Stimulated activated CD4-positive, alpha-beta T cell treated with anti-CD3 and anti-CD28 coated beads, Interleukin-15, amount 100 ng/mL, for 24 hours (primary cell): ENCODE data around the gene BSN.
A peak's percentile ranks its signal among the peaks of the same experiment; 100 is the strongest.

Source experiments
- DNase-seq: peaks from one replicate; pipeline ENCODE4 v3.0.0-alpha.2; 2020

Gene BSN

DNA sequence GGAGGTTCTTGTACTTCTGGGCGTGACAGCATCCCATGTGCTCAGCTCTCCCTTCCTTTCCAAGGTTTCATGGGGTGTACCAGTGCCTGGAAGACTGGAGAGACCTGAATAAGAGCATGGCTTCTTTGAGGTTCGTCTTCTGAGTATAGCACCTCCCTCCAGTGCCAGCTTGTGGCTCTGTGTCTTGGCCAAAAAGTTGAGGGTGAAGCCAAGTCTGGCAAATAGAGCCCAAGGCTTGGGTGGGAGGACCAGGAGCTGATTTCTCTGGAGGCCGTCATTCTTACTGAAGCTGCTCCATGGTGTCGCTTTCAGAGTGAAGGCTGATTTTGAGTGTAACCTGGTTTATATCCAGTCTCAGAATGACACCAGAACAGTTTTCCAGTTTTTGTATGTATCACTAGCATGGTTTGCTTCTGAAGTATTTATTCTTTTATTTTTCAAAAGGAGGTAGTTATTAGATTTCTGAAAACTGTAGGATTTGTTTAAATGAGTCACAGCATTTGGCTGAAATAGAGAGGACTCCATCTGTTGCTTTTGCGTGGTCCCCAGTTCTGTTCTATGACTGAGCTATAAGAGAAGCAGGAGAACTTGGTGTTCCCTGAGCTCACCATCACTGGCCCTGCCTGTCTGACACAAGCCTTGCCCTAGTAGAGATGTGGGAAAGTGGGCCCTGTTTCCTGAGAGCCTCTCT is 47.2 kb downstream of the BSN start:
- no peak for DNase-seq

DNA sequence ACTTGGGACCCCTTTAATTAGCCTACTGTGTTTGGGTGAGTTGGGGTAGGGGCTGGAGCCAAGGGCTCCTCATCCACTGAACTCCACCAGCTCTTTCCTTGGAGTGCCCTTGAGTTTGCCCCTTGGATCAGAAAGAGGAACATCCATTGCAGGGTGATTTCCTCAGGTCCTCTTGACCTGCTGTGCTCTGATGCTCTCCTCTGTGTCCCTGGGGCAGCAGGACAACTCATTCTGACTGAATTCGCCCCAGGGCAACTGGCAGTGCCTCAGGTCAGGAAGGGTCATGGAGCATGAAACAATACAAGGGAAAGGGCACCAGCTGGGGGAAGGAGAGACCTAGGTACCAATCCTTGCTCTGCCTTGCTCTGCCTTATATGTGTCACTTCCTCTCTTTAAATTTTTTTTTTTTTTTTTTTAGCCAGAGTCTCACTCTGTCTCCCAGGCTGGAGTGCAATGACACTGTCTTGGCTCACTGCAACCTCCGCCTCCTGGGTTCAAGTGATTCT is 47.8 kb downstream of the BSN start:
- no peak for DNase-seq

DNA sequence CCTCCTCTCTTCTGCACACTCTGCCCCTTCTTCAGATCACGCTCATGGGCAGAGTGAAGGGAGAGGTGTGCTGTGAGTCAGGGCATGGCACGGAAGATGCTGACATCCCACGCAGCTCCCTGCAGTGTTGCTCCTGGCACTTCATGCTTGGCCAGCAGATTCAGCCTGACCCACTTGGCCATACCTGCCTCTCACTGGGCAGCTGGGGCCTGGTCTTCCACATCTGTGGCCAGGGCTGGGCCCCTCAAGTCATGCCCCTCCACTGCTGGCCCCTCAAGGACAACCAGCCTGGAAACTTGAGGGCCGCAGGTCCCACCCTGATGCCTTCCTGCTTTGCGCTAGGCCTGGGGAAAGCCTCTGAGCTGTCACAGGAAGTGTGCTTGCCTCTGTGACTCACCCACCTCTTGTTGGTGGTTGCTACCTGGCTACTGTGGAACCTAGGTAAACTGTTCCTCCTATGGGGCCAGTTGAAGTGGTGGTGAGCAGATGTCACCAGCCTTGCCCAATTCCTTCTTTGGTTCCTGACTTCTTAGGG is 48.7 kb downstream of the BSN start:
- peak; percentile 68 for DNase-seq

DNA sequence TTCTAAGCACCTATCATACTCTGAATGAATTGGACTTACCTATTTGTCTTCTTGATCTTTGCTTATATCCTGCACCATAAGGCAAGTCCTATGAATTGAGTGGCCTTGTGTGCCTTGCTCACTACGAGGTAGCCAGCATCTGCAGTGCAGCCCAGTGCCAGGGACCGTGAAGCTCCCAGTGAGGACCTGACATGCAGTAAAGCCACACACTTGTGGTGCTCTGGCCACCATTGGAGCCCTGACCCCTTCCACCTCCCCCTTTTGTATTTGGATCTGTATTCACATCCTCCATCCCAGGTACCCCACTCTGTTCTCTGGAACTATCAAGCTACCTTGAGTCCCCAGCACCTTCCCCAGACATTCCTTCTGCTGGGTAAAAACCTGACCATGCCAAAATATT is 52.1 kb downstream of the BSN start:
- DNase-seq: peak; percentile 10

DNA sequence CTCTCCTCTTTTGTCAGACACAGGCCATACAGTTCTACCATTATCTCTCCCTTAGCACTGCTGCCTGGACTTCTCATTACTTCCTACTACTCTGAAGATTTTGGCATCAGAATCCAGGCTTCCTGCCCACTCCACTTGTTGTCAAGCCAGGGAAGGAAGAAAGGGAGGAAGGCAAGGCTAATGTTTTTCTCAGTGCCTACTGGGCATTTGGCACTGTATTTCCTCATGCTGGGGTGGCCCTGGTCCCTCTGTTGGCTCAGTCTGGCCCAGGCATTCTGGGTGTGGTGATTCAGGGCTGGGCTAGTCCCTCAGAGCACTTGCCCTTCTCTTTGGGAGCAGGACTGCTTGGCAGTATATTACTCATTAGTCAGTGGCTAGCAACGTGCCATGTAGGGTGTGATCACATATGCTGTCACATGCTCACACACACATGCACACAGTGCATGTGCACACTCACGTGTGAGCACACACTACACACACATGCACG is 52.9 kb downstream of the BSN start:
- DNase-seq: no peak

DNA sequence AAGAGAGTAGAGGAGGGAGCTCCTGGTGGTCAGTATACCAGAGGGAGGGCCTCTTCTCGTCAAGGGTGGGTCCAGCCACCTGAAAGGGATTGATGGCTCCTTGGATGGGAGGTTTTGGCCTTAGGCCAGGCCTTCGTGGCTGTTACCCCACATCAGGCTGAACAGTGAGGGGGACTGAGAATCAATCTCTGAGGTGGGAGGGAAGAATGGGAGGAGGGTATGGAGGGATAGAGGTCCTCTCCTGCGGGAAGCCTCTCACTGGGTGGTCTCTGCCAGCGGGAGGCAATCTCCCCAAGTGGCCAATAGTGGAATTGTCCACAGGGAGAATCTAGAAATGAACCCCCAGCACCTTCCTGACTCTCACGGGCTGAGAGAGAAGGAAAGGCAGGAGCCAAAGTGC is 53.5 kb downstream of the BSN start:
- no peak for DNase-seq

DNA sequence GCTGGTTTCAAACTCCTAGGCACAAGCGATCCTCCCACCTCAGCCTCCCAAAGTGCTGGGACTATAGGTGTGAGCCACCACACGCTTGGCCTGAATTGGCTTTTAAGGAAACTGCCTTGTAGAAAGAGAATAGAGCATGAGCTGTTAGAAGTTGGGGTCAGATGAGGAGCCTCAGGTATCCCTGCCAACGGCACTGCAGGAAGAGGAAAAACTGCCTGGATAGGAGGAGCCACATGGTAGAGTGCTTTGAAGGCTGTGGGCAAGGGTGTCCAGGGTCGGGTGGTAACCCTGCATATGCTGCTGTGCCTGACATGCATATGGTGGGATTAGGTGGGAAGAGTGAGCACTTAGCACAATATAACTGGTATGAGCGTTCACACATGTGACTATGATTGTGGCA is 55.0 kb downstream of the BSN start:
- no peak for DNase-seq

DNA sequence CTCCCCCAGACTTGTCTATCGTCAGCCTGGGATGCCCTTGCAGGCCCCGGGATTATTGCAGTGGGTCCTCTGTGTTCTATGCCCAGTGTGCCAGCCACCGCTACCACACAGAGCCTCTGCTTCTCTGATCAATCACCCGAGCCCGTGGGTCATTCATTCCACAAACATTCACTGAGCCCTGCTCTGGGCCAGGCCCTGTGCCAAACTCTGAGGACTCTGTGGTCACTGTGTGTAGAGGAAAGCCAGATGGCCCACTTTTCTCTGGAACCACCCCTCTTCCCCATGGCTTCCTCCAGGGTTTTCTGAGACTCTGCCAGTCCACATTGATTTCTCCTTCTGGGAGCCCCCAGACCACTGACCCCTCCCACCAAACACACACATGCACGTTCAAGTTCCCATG is 55.5 kb downstream of the BSN start:
- no peak for DNase-seq

DNA sequence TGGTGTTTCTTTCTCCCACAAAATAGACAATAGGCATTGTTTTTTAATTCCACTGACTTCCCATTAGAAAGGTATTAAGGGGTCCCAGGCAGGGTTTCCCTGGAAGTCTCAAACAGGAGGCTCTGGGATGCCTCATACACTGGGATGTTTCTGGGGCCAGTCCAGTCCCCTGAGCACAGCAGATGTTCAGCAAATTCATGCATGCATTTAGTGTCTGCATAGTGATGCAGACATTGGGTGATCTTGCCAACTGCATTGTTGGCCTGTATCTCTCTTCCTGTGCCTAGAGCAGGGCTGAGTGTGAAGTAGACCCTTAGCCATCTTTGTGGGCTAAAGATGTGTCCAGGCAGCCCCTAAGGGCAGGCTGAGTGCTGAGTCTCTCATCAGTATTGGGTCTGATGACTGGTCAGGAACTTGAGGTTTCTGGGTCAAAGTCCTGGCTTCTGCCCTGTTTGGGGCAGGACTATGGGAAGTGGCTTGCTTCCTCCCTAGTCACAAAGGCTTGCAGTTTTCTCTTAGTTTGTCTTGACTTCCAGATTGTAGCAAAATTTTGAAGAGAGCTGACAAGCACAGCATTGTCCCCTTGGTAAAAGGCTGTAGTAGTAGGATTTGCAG is 56.5 kb downstream of the BSN start:
- no peak for DNase-seq

DNA sequence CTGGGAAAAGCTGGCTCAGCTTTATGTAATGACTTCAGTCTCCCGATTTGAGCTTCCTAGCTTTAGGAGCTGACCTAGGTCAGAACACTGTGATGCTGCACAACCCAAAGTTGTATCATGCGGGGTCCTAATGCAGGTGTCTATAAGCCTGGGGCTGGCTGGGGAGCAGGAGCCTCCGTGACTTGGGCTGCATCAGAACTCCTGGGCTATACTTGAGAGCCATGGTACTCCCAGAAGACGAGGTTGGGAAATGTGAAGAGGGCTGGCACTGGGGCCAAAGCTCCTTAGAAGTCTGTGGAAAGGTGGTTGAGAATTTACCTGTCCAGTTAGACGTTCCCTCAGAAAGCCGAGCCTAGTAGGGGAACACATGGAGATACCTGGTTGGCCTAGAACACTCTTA is 57.0 kb downstream of the BSN start:
- no peak for DNase-seq

DNA sequence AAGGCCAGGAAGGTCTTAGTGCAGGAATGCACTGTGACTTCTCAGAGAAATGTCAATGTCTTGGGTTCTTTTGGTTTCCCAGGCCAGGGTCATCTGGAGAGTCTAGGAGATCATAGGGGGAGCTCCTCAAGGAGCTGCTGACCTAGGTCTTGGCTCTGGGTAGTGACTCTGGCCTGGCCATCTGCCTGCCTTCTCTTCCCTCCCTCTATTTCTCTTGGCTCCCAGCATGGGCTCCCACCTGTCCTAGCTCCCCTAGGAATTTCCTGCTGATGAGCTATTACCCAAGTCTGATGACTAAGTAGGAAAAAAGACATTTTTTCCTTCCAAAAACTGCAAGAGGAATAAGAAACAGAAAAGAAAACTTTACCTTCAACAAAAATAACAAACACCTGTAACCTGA is 57.4 kb downstream of the BSN start:
- DNase-seq: no peak

DNA sequence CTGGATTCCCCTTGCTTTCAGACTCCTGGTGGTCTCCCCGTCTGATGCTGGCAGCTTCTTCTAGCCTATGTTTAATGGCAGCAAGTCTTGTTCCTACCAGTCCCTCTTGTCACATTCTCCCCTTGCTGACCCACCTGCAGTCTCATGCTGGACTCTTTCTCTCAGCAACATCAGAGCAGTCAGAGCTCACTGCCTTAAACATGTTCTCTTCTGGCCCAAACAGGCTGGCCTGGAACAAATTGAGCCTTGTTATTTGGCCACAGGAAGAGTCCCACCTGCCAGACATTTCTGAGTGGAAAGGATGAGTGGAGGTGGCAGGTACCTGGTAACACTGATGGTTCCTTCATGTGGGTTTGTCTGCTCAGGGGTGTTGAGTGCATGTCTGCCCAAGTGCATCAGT is 60.7 kb downstream of the BSN start:
- DNase-seq: no peak

DNA sequence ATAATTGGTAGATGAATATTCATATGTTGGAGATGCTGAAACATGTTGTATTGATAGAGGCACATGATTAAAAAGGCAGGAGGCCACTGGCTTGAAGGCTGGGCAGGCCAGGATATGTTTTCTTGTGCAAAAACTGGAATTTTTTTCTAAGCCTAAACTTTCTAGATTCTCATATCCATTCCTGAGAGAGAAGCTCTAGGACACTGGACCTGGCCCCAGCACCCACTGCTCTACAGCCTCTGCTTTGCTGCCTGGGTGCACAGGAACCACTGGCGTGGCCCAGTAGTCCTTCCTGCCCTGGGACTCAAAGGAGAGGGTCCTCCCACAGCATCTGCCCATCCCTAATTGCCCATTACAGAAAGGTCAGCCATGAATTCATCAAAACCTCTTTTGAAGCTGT is 61.8 kb downstream of the BSN start:
- no peak for DNase-seq

DNA sequence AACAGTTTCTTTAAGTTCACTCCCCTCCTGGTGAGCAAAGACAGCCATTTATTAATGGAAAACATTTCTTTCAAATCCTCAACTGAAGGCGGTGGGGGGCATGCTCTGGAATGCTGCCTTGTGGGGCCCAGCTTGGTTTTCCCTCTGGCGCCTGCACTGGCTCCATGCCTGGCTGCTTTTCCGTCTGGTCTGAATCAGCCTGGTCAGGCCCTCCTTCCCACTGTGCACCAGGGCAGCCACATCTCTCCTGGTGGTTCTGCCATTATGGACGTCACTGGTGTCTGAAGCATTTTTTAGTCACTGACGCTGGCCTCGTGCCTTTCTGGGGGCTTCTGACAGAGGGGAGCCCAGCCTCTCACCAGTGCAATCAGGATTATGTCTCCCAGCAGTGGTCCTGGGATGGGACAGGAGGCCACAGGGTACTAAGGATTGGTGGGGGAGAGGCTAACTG is 62.2 kb downstream of the BSN start:
- DNase-seq: no peak

DNA sequence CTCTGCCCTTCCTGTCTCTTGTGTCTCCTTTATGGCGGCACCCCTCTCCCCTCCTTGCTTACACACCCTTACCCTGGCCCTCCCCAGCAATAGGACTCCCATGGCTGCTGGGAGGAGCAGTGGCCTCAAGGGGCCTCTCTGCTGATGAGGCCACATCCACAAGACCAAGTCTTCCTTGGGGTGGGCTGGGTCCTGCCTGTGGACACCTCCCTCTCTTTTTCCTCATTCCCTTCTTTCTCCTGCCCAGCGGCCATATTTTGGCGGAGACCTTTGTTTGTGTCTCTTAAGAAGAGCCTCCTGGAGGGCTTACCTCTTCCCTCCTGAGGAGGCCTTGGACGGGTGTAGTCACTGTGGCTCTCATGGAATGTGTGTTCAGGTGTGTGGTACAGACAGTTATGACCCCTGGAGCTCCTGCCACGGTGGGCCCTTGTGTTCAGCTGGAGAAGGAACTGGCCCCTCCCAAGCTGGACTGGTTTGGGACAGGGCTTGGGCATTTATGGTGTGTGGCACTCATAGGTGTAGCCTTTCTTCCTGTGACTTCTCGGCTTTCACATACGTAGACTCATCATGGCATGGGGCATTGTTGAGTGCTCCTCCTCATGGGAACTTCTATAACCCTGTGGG is 63.2 kb downstream of the BSN start:
- DNase-seq: no peak

DNA sequence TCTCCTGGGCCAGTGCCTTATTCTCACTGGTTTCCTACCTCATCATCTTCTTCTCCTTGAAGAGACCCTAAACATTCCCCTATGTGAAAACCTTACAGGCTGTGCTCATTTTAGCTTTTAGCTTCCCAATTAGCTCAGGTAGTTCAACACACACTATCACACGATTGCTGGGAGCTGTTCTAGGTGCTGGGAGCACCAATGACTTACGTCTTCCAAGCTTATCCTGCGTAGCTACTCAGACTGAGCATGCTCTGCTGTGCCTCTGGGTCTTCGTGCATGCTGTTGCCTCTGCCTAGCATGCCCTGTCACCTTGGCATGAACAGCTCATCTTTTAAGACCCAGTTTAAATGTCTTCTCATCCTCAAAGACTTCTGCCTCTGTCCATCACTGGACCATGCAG is 64.1 kb downstream of the BSN start:
- DNase-seq: no peak

DNA sequence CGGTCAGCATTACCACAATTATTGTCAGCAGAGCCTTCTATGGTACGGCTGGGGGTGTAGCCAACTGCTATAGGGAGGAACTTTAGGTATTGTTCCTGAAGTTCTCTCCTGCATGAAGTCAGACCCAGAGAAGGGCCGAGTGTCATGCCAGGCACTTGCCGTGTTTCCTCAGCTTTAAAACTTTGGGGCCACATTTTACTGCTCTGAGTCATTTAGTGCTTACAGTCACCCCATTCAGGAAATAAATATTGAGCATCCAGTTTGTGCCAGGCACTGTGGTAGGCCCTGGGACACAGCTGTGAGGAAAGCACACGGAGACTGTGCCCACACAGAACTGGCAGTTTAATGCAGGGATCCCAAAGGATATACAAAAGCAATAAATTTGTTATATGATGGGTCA is 65.4 kb downstream of the BSN start:
- DNase-seq: no peak

DNA sequence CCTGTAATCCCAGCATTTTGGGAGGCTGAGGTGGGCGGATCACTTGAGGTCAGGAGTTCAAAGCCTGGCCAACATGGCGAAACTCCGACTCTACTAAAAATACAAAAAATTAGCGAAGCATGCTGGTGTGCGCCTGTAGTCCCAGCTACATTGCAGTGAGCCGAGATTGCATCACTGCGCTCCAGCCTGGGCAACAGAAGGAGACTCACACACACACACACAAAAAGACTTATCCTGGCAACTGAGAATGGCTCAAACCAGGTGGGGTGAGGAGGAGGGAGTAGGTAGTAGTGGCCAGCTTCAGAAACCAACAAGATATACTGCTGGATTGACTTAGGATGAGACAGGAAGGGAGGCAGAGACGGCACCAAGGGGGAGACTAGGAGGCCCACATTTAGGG is 66.5 kb downstream of the BSN start:
- DNase-seq: no peak

DNA sequence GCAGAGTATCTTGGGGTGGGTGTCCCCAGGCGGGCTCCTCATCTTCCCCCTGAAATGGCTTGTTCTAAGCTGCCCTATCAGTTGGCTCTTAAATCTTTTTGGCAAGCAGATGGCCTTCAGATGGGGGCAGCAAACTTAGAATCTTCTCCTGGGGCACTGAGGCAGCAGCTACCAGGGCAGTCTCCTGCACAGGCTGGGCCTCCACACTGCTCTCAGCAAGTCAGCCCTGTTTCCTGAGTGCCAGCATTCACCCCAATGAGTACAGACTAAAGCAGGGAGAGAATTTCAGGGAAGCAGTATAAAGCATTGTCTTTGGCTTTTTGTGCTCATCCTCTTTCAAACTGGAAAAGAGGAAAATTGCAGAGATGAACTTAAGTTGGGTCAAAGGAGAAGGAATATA is 68.8 kb downstream of the BSN start:
- DNase-seq: no peak

DNA sequence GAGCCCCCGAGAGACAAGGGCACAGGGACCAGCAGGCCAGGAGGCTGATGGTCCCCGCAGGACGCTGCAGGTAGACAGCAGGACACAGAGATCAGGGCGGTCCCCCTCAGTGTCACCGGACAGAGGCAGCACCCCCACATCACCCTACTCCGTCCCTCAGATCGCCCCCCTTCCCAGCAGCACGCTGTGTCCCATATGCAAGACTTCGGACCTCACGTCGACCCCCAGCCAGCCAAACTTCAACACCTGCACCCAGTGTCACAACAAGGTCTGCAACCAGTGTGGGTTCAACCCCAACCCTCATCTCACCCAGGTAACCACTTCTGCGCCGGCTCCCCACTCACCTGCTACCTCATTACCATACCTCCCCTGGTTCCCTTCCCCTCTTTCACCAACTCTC is 70.8 kb downstream of the BSN start:
- DNase-seq: no peak

DNA sequence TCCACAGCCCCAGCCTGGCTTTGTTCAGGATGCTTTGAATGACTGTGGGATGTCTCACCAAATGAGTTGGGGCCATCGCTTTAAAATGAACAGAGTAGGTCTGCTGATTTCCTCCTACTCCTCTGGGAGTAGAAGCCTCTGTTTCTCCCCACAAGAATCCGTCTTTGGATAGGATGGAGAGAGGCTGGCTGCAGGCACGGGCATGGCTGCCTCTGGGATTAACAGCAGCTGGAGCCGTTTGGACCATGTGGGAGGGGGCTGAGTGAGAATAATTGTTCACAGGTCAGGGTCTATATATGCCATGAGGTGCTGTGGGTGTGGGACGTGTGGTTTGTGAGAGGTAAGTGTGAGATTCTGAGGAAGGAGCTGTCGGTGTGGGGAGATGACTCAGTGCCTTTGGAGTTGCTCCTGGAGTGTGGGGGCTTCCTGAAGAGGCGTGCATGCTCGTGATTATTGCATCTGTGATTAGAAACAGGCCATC is 71.9 kb downstream of the BSN start:
- DNase-seq: peak; percentile 15

DNA sequence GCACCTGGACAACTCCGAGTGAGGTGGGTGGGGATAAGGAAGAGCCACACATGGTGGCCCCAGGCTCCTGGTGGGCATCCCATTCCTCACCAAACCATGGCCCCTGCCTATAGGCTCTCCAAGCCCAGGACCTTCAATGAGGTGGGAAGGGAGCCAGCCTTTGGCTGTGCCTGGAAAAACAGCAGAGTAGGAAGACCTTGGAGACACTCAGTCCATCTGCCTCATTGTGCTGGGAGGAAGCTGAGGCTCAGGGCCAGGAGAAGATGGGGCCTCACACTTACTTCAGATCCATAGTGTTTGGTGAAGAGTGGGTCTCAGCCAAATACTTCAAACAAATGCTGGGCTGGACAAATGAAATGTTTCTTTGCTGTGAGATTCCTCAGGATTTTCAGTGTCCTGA is 72.5 kb downstream of the BSN start:
- no peak for DNase-seq

DNA sequence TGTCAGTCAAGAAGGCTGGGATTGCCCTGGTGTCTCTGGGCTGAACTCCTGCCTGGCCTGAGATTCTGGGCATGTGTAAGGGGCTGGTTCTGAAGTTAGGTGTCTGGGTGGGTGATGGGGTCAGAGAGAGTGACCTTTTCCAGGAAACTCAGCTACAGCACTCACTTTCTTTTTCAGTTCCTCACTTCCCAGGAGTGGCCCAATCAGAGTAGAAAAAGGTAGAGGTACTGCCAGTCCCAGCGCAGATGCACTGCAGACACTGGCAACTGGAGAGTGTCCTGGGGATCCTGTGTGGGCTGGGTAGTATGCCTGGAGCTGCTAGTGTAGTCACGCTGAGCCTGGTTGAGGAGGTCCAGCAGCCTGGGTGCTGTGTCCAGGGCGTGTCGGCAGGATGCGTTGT is 73.4 kb downstream of the BSN start:
- DNase-seq: no peak

DNA sequence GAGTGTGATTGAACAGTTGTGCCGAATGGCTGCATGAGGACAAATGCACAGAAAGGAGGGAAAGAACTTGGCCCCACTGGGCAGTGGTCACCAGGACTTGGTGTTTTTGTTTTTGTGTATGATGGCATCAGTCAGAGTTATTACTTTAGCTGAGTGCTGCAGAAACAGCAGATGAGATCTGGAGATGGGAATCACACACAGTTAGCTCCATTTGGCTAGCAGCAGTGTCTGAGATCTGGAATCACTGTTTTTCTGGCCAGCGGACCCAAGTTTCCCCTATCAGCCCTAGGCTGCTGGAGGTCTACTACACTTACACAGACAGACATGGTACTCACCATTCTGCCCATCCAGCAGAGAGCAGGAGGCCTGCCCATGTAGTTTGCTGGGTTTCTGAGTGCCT is 74.0 kb downstream of the BSN start:
- DNase-seq: no peak
